IPS-18a (cell line): Measurements from ENCODE around the gene ZNF557.

Experiments
- H3K27ac ChIP-seq: one replicate; pipeline ENCODE4 v1.5.1; 2013; ENCODE audit warnings: low read length
- H3K27me3 ChIP-seq: one replicate; pipeline ENCODE4 v1.6.1; 2013; ENCODE audit warnings: mild to moderate bottlenecking, low read length; ENCODE audit not compliant: control insufficient read depth, insufficient read depth
- H3K36me3 ChIP-seq: one replicate; pipeline ENCODE4 v1.6.1; 2013; ENCODE audit warnings: low read depth, low read length; ENCODE audit not compliant: control insufficient read depth
- H3K4me1 ChIP-seq: one replicate; pipeline ENCODE4 v1.6.1; 2013; ENCODE audit warnings: low read depth, low read length; ENCODE audit not compliant: control insufficient read depth
- H3K4me3 ChIP-seq: one replicate; pipeline ENCODE4 v1.5.1; 2013; ENCODE audit warnings: low read length
- H3K9ac ChIP-seq: one replicate; pipeline ENCODE4 v1.6.1; 2013; ENCODE audit warnings: mild to moderate bottlenecking, low read length, moderate library complexity
- H3K9me3 ChIP-seq: one replicate; pipeline ENCODE4 v1.6.1; 2013; ENCODE audit warnings: low read depth, low read length; ENCODE audit not compliant: control insufficient read depth

Gene ZNF557

DNA sequence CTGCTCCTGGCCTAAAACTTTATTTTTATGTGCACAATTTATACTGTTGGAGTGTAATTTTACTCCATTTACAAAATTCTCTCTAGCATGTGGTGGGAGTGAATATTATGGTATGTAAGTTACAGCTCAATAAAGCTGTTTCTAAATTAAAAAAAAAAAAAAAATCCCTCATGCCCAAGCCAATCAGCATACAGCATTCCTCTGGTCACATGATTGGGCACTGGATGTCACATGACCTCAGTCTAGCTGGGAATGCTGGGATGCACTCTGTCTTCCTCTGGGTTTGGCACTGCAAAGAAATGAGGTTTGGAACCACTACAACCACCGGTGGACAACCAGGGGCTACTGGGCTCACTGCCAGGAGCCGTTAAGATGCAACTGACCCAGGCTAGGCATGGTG, 67.6 kb downstream of the ZNF557 start:
- Histone ChIP-seq H3K9me3 (no peaks in the 10 kb centered on the region), H3K27me3 (no peaks in the 10 kb centered on the region), H3K4me3 (no peak overlapping the region), H3K9ac (no peak overlapping the region), H3K27ac (no peak overlapping the region), H3K4me1 (no peaks in the 10 kb centered on the region), H3K36me3 (peaks cover 14% of the 10 kb centered on the region)
